D721Med (cell line): ENCODE data around the gene IFT52.

Source experiments
- DNase-seq: peaks from one replicate; pipeline ENCODE4 v3.0.0; 2011; ENCODE audit warnings: low spot score; ENCODE audit not compliant: insufficient read length
- FAIRE-seq: peaks from 2 replicates; lab custom pipeline; 2011; peaks lifted over from hg19 to GRCh38; lab: Jason Lieb, UNC
- TF ChIP-seq, protein P1 (sequence below): IDR thresholded peaks from 2 replicates; pipeline ENCODE4 v1.5.1; 2012; ENCODE audit warnings: mild to moderate bottlenecking, control low read depth; ENCODE audit not compliant: insufficient read depth; ENCODE audit errors: missing control alignments

The IFT52 gene

DNA sequence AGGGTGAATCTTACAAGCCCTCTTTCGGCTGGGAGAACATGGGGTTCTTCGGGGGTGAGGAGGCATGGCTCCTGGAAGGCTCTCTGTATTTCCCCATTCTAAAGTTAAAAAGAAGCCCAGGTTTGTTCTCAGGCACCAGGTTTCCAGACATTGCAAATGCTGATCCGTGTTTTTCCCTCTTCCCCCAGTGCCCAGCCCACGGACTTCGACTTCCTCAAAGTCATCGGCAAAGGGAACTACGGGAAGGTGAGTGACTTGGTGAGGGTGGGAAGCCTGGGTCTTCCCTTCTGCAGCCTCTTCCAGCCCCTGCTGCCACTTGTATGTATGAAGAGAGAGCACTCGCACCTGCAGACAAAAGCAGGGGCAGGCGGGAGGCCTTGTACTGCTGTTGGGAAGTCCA lies 23.3 kb upstream of the IFT52 start:
- FAIRE-seq = no peak
- TF ChIP-seq, protein P1, sequence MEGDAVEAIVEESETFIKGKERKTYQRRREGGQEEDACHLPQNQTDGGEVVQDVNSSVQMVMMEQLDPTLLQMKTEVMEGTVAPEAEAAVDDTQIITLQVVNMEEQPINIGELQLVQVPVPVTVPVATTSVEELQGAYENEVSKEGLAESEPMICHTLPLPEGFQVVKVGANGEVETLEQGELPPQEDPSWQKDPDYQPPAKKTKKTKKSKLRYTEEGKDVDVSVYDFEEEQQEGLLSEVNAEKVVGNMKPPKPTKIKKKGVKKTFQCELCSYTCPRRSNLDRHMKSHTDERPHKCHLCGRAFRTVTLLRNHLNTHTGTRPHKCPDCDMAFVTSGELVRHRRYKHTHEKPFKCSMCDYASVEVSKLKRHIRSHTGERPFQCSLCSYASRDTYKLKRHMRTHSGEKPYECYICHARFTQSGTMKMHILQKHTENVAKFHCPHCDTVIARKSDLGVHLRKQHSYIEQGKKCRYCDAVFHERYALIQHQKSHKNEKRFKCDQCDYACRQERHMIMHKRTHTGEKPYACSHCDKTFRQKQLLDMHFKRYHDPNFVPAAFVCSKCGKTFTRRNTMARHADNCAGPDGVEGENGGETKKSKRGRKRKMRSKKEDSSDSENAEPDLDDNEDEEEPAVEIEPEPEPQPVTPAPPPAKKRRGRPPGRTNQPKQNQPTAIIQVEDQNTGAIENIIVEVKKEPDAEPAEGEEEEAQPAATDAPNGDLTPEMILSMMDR = no peak
- DNase-seq = no peak

DNA sequence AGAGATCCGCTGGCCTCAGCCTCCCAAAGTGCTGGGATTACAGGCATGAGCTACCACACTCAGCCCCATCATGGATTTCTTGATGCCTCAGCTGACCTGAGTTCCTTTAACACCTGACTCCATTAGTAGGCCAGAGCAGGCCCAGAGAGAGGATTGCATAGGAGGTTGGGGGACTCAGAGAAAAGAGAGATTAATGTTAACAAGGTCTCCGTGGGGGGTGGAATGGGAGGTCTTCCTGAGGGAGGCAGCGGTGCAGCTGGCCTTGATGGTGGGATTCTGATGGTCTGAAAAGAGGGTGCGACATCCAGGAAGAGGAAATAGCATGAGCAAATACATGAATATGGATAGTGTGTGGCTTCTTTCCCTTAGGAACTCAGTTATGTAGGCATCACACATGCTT lies 22.0 kb upstream of the IFT52 start:
- TF ChIP-seq, protein P1 = no peak
- DNase-seq = no peak
- FAIRE-seq = no peak

DNA sequence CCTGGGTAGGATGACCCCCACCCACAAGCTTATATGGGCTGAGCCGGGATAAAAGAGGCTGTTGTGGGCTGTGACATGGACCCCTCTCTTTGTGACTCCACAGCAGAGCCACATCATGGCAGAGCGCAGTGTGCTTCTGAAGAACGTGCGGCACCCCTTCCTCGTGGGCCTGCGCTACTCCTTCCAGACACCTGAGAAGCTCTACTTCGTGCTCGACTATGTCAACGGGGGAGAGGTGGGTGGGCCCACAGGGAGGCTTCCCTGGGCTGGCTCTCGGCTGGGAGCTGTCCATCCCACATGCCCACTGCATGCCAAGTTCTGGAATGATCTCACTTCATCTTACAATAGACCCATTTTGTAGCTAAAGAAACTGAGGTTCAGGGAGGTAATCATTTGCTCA lies 21.5 kb upstream of the IFT52 start:
- no peak for DNase-seq
- FAIRE-seq = no peak
- TF ChIP-seq, protein P1 = no peak

DNA sequence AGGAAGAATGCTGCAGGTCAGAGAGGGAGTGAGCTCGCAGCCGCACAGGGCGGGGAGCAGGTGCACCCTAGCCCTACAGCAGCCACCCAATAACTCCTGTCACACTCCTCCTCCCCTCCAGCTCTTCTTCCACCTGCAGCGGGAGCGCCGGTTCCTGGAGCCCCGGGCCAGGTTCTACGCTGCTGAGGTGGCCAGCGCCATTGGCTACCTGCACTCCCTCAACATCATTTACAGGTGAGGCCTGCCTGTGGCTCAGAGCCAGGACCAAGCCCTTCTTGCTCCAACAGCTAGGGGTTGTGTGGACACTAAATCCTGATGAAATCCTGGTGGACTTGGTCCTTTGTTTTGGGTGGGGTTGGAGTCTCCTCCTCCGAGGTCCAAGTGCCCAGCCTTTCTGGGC lies 20.2 kb upstream of the IFT52 start:
- TF ChIP-seq, protein P1 = no peak
- FAIRE-seq (no peak), DNase-seq (no peak)

DNA sequence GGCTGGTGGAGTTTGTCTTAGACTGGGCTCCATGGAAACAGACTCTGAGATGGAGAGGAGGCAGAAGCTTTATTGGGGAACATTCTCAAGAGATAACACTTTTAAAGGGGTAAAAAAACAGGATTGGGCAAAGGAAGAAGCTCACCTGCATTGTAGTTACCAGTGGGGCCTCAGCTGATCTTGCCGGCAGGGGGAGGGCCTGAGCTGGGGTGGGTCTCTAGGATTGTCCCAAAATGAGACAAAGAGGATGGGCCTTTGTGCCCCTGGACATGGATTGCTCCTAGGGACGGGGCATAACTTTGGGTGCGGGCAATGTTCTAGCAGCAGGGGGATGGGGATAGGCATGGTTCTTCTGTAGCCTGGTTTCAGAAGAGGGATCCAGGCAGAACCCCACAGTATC lies 19.4 kb upstream of the IFT52 start:
- no peak for DNase-seq
- TF ChIP-seq, protein P1 = no peak
- FAIRE-seq = no peak

DNA sequence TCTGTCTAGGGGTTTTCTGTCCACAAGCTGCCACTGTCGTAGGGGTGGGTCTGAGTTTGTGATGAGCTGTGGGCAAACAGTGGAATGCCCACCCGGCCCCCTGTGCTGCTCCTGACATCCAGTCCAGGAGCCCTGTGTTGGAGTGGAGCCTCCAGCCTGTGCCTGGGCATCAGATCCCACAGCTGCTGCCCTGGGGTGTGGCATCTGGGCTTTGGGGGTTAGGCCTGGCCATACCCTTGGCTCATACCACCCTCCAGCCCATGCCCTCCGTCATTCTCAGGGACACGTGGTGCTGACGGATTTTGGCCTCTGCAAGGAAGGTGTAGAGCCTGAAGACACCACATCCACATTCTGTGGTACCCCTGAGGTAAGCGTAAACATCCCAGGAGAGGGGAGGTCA lies 19.0 kb upstream of the IFT52 start:
- FAIRE-seq (no peak), DNase-seq (no peak)
- TF ChIP-seq, protein P1 = no peak

DNA sequence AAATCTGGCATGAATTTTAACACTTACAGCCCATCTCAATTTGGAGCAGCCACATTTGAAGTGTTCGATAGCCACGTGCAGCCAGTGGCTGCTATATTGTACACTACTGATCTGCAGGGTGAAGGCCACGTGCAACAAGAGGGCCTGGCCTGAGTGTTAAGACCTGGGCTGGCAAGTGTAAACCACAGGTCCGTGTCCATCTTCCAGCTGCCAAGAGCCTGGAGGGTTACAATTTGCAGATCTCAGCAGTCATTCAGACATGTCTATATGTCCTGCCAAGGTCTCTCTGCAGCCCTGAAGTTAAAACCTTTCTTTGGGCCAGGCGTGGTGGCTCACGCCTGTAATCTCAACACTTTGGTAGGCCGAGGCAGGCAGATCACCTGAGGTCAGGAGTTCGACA lies 17.8 kb upstream of the IFT52 start:
- FAIRE-seq = no peak
- TF ChIP-seq, protein P1 = no peak

More for the DNA sequence above, 17.8 kb upstream of the IFT52 start:
- no peak for DNase-seq
